Endodermal cell (in vitro differentiated cells): Measurements from ENCODE around the gene KNSTRN. TPM values are rescaled to one million over a fixed set of nuclear protein-coding genes. Genes with fewer than 3 reads are reported as not detected.
A peak's percentile ranks its signal among the peaks of the same experiment; 100 is the strongest.

Experiments
- DNase-seq: peaks from one replicate; pipeline ENCODE4 v3.0.0-alpha.2; 2017
- H3K27ac ChIP-seq: 2 replicates; pipeline ENCODE4 v1.5.1; 2013; ENCODE audit warnings: mild to moderate bottlenecking, low read depth, low read length, moderate library complexity
- H3K27me3 ChIP-seq: 2 replicates; pipeline ENCODE4 v1.6.1; 2013; ENCODE audit warnings: mild to moderate bottlenecking, low read length, moderate library complexity; ENCODE audit not compliant: insufficient read depth, control insufficient read depth, poor library complexity, severe bottlenecking
- H3K36me3 ChIP-seq: 2 replicates; pipeline ENCODE4 v1.7.0; 2013; ENCODE audit warnings: mild to moderate bottlenecking, low read length, moderate library complexity; ENCODE audit not compliant: control insufficient read depth, insufficient read depth
- H3K4me1 ChIP-seq: one replicate; pipeline ENCODE4 v1.7.0; 2013; ENCODE audit warnings: low read length; ENCODE audit not compliant: control insufficient read depth, insufficient read depth
- H3K4me3 ChIP-seq: 2 replicates; pipeline ENCODE4 v1.5.1; 2013; ENCODE audit warnings: mild to moderate bottlenecking, low read length, moderate library complexity
- H3K9ac ChIP-seq: 2 replicates; pipeline ENCODE4 v1.6.1; 2013; ENCODE audit warnings: mild to moderate bottlenecking, low read length, moderate library complexity; ENCODE audit not compliant: poor library complexity, severe bottlenecking; ENCODE audit errors: extremely low read depth
- H3K9me3 ChIP-seq: 2 replicates; pipeline ENCODE4 v1.6.1; 2013; ENCODE audit warnings: mild to moderate bottlenecking, low read length, moderate library complexity; ENCODE audit not compliant: control insufficient read depth
- H3K27ac Mint-ChIP-seq: 2 replicates; pipeline ENCODE4 v1.8.0; 2020; ENCODE audit warnings: mixed read lengths
- H3K27me3 Mint-ChIP-seq: 2 replicates; pipeline ENCODE4 v1.8.0; 2021; ENCODE audit warnings: mild to moderate bottlenecking, mixed read lengths; ENCODE audit not compliant: insufficient read depth
- H3K36me3 Mint-ChIP-seq: 2 replicates; pipeline ENCODE4 v1.8.0; 2020; ENCODE audit warnings: low read depth, mixed read lengths
- H3K4me1 Mint-ChIP-seq: 2 replicates; pipeline ENCODE4 v1.8.0; 2020; ENCODE audit warnings: mixed read lengths
- H3K4me3 Mint-ChIP-seq: 2 replicates; pipeline ENCODE4 v1.8.0; 2020; ENCODE audit warnings: mild to moderate bottlenecking, moderate library complexity, mixed read lengths
- H3K9me3 Mint-ChIP-seq: 2 replicates; pipeline ENCODE4 v1.8.0; 2020; ENCODE audit warnings: mild to moderate bottlenecking, mixed read lengths
- CTCF ChIP-seq: fragments of 200-600 bp; sonication (generic); conservative IDR thresholded peaks from 2 replicates; pipeline ENCODE4 v1.5.0; 2021; ENCODE audit warnings: antibody characterized with exemption, mild to moderate bottlenecking
- WGBS, 2 experiments: methylation state at CpG; one replicate each; pipeline versions ENCODE4 v1.1.5 to v1.1.7; 2013; ENCODE audit warnings: missing lambda C conversion rate in 2 of 2, mixed read lengths in 1 of 2; ENCODE audit not compliant: insufficient coverage in 1 of 2, insufficient read length in 1 of 2; 5-methylcytosine and 5-hydroxymethylcytosine counted together
- total RNA-seq, 2 donors: library from RNA; stranded (reverse); fragmentation: NEBNext Ultra II Directional in 1 of 2; extraction: Animal tissue kit (Norgen Biotek cat#: 25700) in 1 of 2; gene quantifications; 2 replicates in 1 of 2; 3 replicates in 1 of 2; pipeline ENCODE4 v1.2.1, GENCODE V29; 2021

Gene KNSTRN
- total RNA-seq, 2 donors from 2014 or later = 57.6 to 92.4 TPM

GRCh38 chr15:40435710-40436089 lies 53.2 kb downstream of the KNSTRN start:
- peaks cover 32% of the 10 kb centered on the region for H3K4me1 Mint-ChIP-seq
- Histone ChIP-seq H3K4me1 (peaks cover 7% of the 10 kb centered on the region), H3K9ac (peak overlapping the region; percentile 18), H3K27ac (no peak overlapping the region), H3K36me3 (no peaks in the 10 kb centered on the region), H3K4me3 (peak overlapping the region; percentile 82), H3K27me3 (peaks cover 61% of the 10 kb centered on the region), H3K9me3 (no peaks in the 10 kb centered on the region)
- H3K9me3 Mint-ChIP-seq = no peaks in the 10 kb centered on the region
- peak overlapping the region; percentile 85 for H3K4me3 Mint-ChIP-seq
- H3K36me3 Mint-ChIP-seq = no peaks in the 10 kb centered on the region
- 29 to 46% methylated on average over 9 to 15 of the region's 15 CpGs for WGBS, 2 experiments
- DNase-seq = no peak
- peaks cover 51% of the 10 kb centered on the region for H3K27me3 Mint-ChIP-seq
- TF ChIP-seq CTCF = no peak
- no peak overlapping the region for H3K27ac Mint-ChIP-seq

- Histone ChIP-seq H3K36me3 (no peaks in the 10 kb centered on the region), H3K4me3 (peak overlapping the region; percentile 82), H3K9me3 (no peaks in the 10 kb centered on the region), H3K4me1 (peaks cover 7% of the 10 kb centered on the region), H3K27me3 (peaks cover 61% of the 10 kb centered on the region), H3K27ac (no peak overlapping the region), H3K9ac (peak overlapping the region; percentile 18)
- peaks cover 51% of the 10 kb centered on the region for H3K27me3 Mint-ChIP-seq
- peak overlapping the region; percentile 85 for H3K4me3 Mint-ChIP-seq
- 0 to 3% methylated on average over 2 to 34 of the region's 39 CpGs for WGBS, 2 experiments
- peak; percentile 12 for TF ChIP-seq CTCF
- DNase-seq = peak; percentile 68
- H3K36me3 Mint-ChIP-seq = no peaks in the 10 kb centered on the region
- H3K27ac Mint-ChIP-seq = no peak overlapping the region
- peaks cover 32% of the 10 kb centered on the region for H3K4me1 Mint-ChIP-seq
- no peaks in the 10 kb centered on the region for H3K9me3 Mint-ChIP-seq
Observed at GRCh38 chr15:40436116-40436891, 53.8 kb downstream of the KNSTRN start.

- Histone ChIP-seq H3K27ac (no peak overlapping the region), H3K9ac (peak overlapping the region; percentile 11), H3K4me1 (peaks cover 7% of the 10 kb centered on the region), H3K27me3 (peaks cover 61% of the 10 kb centered on the region), H3K36me3 (no peaks in the 10 kb centered on the region), H3K9me3 (no peaks in the 10 kb centered on the region), H3K4me3 (peak overlapping the region; percentile 82)
- H3K27me3 Mint-ChIP-seq = peaks cover 51% of the 10 kb centered on the region
- peak overlapping the region; percentile 17 for H3K27ac Mint-ChIP-seq
- peak; percentile 69 for DNase-seq
- H3K4me3 Mint-ChIP-seq = peak overlapping the region; percentile 85
- H3K36me3 Mint-ChIP-seq = no peaks in the 10 kb centered on the region
- peaks cover 32% of the 10 kb centered on the region for H3K4me1 Mint-ChIP-seq
- no peaks in the 10 kb centered on the region for H3K9me3 Mint-ChIP-seq
- TF ChIP-seq CTCF = no peak
- WGBS, 2 experiments = 0 to 14% methylated on average over 1 to 17 of the region's 17 CpGs
Observed at GRCh38 chr15:40436892-40437751, 54.6 kb downstream of the KNSTRN start.
